Aorta (tissue), 5 donors: ENCODE measurements around the gene TRMO. TPM values are rescaled to one million over a fixed set of nuclear protein-coding genes. Genes with fewer than 3 reads are reported as not detected.

Experiments used
- ATAC-seq: fragments of 200-7000 bp; cut with Tn5 transposase; one replicate; pipeline ENCODE4 v1.9.1; 2022; ENCODE audit warnings: moderate library complexity; ENCODE audit not compliant: low FRiP score
- DNase-seq, 2 donors: peaks; one replicate each; pipeline ENCODE4 v3.0.0-alpha.2; 2020
- H3K27ac ChIP-seq, 2 donors: one replicate each; pipeline ENCODE4 v1.5.1; 2013; ENCODE audit warnings: low read length in 2 of 2, mild to moderate bottlenecking in 2 of 2, moderate library complexity in 2 of 2, control low read depth in 1 of 2, inconsistent platforms in 1 of 2, low read depth in 1 of 2
- H3K27me3 ChIP-seq, 2 donors: one replicate each; pipeline ENCODE4 v1.6.1; 2013; ENCODE audit warnings: control low read depth in 1 of 2, low read length in 1 of 2, mild to moderate bottlenecking in 1 of 2, moderate library complexity in 1 of 2; ENCODE audit not compliant: insufficient read depth in 2 of 2, control insufficient read depth in 1 of 2
- H3K36me3 ChIP-seq, 2 donors: one replicate each; pipeline ENCODE4 v1.6.1; 2013; ENCODE audit warnings: control low read depth in 1 of 2, low read length in 1 of 2, mild to moderate bottlenecking in 1 of 2; ENCODE audit not compliant: insufficient read depth in 2 of 2, control insufficient read depth in 1 of 2
- H3K4me1 ChIP-seq, 2 donors: one replicate each; pipeline ENCODE4 v1.6.1; 2013; ENCODE audit warnings: low read length in 2 of 2, control low read depth in 1 of 2, mild to moderate bottlenecking in 1 of 2, moderate library complexity in 1 of 2; ENCODE audit not compliant: insufficient read depth in 2 of 2, control insufficient read depth in 1 of 2
- H3K4me3 ChIP-seq, 2 donors: one replicate each; pipeline ENCODE4 v1.5.1; 2013; ENCODE audit warnings: low read length in 2 of 2, control low read depth in 1 of 2, mild to moderate bottlenecking in 1 of 2
- H3K9me3 ChIP-seq: one replicate; pipeline ENCODE4 v1.6.1; 2013; ENCODE audit warnings: mild to moderate bottlenecking, low read length; ENCODE audit not compliant: control insufficient read depth
- WGBS, 2 donors: extraction: QIAGEN DNeasy Blood & Tissue Kit; methylation state at CpG; one replicate each; pipeline ENCODE4 v1.1.7; 2013; 5-methylcytosine and 5-hydroxymethylcytosine counted together
- intact Hi-C, 2 donors: fragments of 100-400 bp; cut with DNase I; formaldehyde crosslinking; loops; one replicate each; pipeline versions ENCODE4 v1.14.2 to v1.15.0; 2022
- long read RNA-seq, 2 donors: library from polyadenylated mRNA; unstranded; transcript quantifications; one replicate each; pipeline ENCODE4 v2.0.0, GENCODE V29; 2020 to 2021
- polyA plus RNA-seq, 2 donors: library from polyadenylated mRNA; stranded (reverse); fragments of 200-250 nt; gene quantifications; one replicate each; pipeline ENCODE4 v1.2.3, GENCODE V29; 2013
- total RNA-seq, 2 donors: library from RNA; stranded (reverse); fragmentation: NEBNext Ultra II Directional; extraction: Animal tissue kit (Norgen Biotek cat#: 25700); gene quantifications; one replicate each; pipeline ENCODE4 v1.2.1, GENCODE V29; 2021
- donor health status: healthy with polysubstance abuse.
- donor health status: Bipolar disorder and iron deficiency.
- donor health status: DM: no; HTN: no; CAD: no.
- donor health status: DM: no; HTN: no; CAD: no.
- donor health status: DM: yes; HTN: yes; CAD: no.

TRMO gene, protein sequence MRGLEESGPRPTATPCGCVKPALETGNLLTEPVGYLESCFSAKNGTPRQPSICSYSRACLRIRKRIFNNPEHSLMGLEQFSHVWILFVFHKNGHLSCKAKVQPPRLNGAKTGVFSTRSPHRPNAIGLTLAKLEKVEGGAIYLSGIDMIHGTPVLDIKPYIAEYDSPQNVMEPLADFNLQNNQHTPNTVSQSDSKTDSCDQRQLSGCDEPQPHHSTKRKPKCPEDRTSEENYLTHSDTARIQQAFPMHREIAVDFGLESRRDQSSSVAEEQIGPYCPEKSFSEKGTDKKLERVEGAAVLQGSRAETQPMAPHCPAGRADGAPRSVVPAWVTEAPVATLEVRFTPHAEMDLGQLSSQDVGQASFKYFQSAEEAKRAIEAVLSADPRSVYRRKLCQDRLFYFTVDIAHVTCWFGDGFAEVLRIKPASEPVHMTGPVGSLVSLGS
- total RNA-seq = 10 to 100 TPM in 1 of 2 donors, 1 to 10 TPM in 1; 9.6 to 10.7 TPM
- polyA plus RNA-seq = 1 to 10 TPM; 5.5 to 7.5 TPM
- long read RNA-seq, donor 1, partial matches to known transcripts = 1 of 9 reads
- long read RNA-seq, donor 1, other reads (novel, unspliced or antisense) = 3 of 9 reads
- long read RNA-seq, donor 2, partial matches to known transcripts = 0 of 7 reads
- long read RNA-seq, donor 2, other reads (novel, unspliced or antisense) = 4 of 7 reads

GRCh38 chr9:97921959-97922724 is at the start of gene TRMO:
Gene TRMO, minus strand, starts transcription at chr9:97922500. Its CDS starts 7 bp downstream, at chr9:97922493.
- H3K9me3 ChIP-seq = no peaks in the 10 kb centered on the region
- peak within 1 kb of the TSS; percentile 44 to 88 for H3K4me3 ChIP-seq
- H3K4me1 ChIP-seq = no peaks in the 10 kb centered on the region
- DNase-seq (peak; percentile 99 to 100), ATAC-seq (peak; percentile 97)
- intact Hi-C loops = loop anchor here (1.0 to 10.0 kb wide), 6 partner anchors 61 to 341 kb away; partner anchors contain the start of genes ANP32B (in 2 of the 2) and CORO2A (in 1 of the 2)
- H3K36me3 ChIP-seq = no peaks in the 10 kb centered on the region
- no peaks in the 10 kb centered on the region for H3K27me3 ChIP-seq
- WGBS, 2 donors = 1% methylated on average over 54 of the region's 54 CpGs
- peak within 1 kb of the TSS; percentile 77 to 91 for H3K27ac ChIP-seq

- Histone ChIP-seq H3K27me3 (no peaks in the 10 kb centered on the region), H3K4me3 (no peak overlapping the region), H3K4me1 (no peaks in the 10 kb centered on the region), H3K9me3 (no peaks in the 10 kb centered on the region), H3K36me3 (no peaks in the 10 kb centered on the region), H3K27ac (no peak overlapping the region)
- WGBS, 2 donors = 62 to 79% methylated on average over 7 of the region's 7 CpGs
- no peak for DNase-seq
- intact Hi-C loops = no loop called here
- ATAC-seq = no peak
Observed at GRCh38 chr9:97970165-97970564, 47.9 kb upstream of the TRMO start.

DNA sequence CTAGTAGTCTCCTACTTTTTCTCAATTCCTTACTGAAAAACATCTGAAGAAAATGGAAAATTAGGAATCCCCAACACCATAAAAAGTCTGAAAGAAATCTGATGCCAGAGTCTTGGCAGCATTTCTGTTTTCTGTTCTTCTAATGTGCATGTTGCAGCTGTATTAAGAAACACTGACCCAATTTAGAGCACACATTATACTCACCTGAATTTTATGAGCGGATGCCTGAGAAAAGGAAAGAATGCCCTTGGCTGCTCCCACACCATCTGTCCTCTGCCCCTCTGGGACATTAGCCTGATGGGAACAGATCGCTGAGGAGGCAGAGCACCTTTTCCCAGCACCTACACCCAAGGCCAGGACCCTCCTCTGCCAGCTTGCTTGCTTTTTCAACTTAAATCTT is 46.7 kb upstream of the TRMO start:
- WGBS, 2 donors = 53 to 77% methylated on average over 2 of the region's 2 CpGs
- Histone ChIP-seq H3K4me1 (no peaks in the 10 kb centered on the region), H3K27ac (no peak overlapping the region), H3K9me3 (peaks cover 2% of the 10 kb centered on the region), H3K36me3 (no peaks in the 10 kb centered on the region), H3K4me3 (no peak overlapping the region), H3K27me3 (no peaks in the 10 kb centered on the region)
- intact Hi-C loops = no loop called here
- DNase-seq = no peak
- ATAC-seq = no peak

DNA sequence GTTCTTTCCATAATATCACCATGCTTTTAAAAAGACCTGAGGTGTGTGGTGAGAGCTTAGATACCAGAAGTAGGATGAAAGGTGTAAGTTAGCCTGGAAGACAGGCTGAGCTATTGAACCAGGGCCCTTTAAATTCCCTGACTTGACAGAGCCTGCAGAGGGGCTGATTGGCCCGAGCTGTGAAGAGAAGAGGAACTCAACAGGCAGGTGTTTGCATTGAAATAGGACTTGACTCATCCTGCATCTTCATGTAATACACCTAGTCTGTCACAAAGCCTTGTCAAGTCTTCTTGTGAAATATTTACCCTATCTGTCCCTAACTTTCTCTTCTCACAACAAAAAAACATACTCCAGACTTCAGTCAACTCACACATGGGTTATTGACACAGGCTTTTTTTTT is 44.2 kb upstream of the TRMO start:
- ATAC-seq = no peak
- H3K9me3 ChIP-seq = peaks cover 2% of the 10 kb centered on the region
- DNase-seq = no peak
- H3K27ac ChIP-seq = no peak overlapping the region
- H3K4me3 ChIP-seq = no peak overlapping the region
- no peaks in the 10 kb centered on the region for H3K36me3 ChIP-seq
- no peaks in the 10 kb centered on the region for H3K27me3 ChIP-seq
- WGBS, 2 donors = 19 to 21% methylated on average over 1 of the region's 1 CpG
- H3K4me1 ChIP-seq = no peaks in the 10 kb centered on the region
- intact Hi-C loops = no loop called here

DNA sequence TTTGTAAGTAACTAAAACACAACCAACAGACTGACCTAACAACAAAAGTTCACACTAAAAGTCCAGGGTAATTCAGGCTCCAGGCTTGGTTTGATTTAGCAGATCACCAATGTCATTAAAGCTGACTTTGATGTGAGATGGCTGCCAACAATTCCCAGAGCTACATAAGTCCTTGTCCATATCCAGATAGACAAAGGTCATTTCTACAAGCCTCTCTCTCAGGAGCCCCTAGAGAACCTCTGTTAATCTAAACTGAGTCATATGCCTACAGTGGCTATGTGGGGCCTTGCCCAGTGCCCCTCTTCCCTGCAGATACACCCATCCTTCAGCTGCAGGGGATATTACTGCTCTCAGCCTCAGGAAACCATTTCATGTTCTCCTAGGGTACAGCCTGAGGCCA is 42.6 kb upstream of the TRMO start:
- DNase-seq (no peak), ATAC-seq (no peak)
- H3K4me3 ChIP-seq = no peak overlapping the region
- H3K27ac ChIP-seq = no peak overlapping the region
- intact Hi-C loops = no loop called here
- no peaks in the 10 kb centered on the region for H3K4me1 ChIP-seq
- H3K27me3 ChIP-seq = no peaks in the 10 kb centered on the region
- H3K36me3 ChIP-seq = no peaks in the 10 kb centered on the region
- peaks cover 2% of the 10 kb centered on the region for H3K9me3 ChIP-seq

- 63 to 76% methylated on average over 2 of the region's 2 CpGs for WGBS, 2 donors
Observed at GRCh38 chr9:97963232-97963631, 40.9 kb upstream of the TRMO start.

DNA sequence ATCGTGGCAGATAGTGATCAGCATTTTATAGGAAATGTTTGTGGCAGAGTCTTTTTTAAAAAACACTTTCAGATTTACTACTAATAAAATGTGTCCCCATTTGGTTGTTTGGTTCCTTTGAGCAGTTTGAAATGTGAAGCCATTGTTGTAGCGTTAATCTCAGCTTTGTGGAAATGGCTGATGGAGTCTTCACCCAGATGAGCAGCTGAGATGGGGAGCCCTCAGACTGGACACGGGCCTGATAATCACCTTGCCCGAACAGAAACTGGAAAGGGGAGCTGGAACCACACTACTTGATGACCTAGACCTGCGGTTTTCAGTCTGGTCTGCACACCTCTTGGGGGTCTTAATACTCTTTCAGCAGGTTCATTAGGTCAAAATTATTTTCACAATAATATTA is 40.3 kb upstream of the TRMO start:
- no peak for ATAC-seq
- peaks cover 2% of the 10 kb centered on the region for H3K9me3 ChIP-seq
- no peaks in the 10 kb centered on the region for H3K36me3 ChIP-seq
- H3K4me3 ChIP-seq = no peak overlapping the region
- no peak overlapping the region for H3K27ac ChIP-seq
- H3K4me1 ChIP-seq = no peaks in the 10 kb centered on the region
- no peak for DNase-seq
- no peaks in the 10 kb centered on the region for H3K27me3 ChIP-seq
- 83 to 86% methylated on average over 5 of the region's 5 CpGs for WGBS, 2 donors
- intact Hi-C loops = no loop called here

More at GRCh38 chr9:97963232-97963631, 40.9 kb upstream of the TRMO start:
- H3K27me3 ChIP-seq = no peaks in the 10 kb centered on the region
- H3K36me3 ChIP-seq = no peaks in the 10 kb centered on the region
- peaks cover 2% of the 10 kb centered on the region for H3K9me3 ChIP-seq
- no peak overlapping the region for H3K27ac ChIP-seq
- ATAC-seq (no peak), DNase-seq (no peak)
- intact Hi-C loops = no loop called here
- no peak overlapping the region for H3K4me3 ChIP-seq
- H3K4me1 ChIP-seq = no peaks in the 10 kb centered on the region

DNA sequence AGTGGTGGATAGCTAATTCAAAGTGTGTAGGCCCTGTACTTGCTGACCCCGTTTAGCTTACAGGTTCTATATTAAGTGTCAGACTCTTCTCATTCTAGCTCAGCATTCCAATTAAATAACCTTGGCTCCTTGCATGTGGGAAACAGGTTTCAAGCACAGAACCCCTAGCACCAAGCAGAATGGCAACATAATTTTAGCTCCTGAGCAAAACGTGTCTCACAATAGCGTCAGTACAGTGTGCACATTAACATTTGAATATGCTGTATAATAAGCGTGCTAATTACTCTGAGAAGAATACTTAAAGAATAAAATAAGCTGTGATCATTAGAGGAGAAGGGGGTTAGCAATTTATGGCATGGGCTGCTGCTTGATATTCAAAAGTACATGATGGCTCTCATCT is 39.8 kb upstream of the TRMO start:
- intact Hi-C loops = no loop called here
- no peaks in the 10 kb centered on the region for H3K36me3 ChIP-seq
- no peaks in the 10 kb centered on the region for H3K27me3 ChIP-seq
- H3K4me1 ChIP-seq = no peaks in the 10 kb centered on the region
- H3K4me3 ChIP-seq = no peak overlapping the region
- H3K27ac ChIP-seq = no peak overlapping the region
- WGBS, 2 donors = 66 to 75% methylated on average over 4 of the region's 4 CpGs
- no peak for ATAC-seq
- DNase-seq = no peak
- H3K9me3 ChIP-seq = peaks cover 2% of the 10 kb centered on the region
